Stimulated activated CD8-positive, alpha-beta memory T cell treated with anti-CD3 and anti-CD28 coated beads, Interleukin-7, amount 100 ng/mL, for 48 hours (primary cell): ENCODE measurements around the gene B3GNT7.
"Not testable (repeated sequence)": the region's sequence is repeated elsewhere in the genome, so short reads cannot be mapped to it uniquely, and the experiment has no call there.

Experiments used
- DNase-seq, 2 donors: peaks; one replicate each; pipeline ENCODE4 v3.0.0-alpha.2; 2020; ENCODE audit warnings: low read depth in 1 of 2; ENCODE audit errors: extremely low read depth in 1 of 2

The B3GNT7 gene

GRCh38 chr2:231395188-231396057, at the start of gene B3GNT7:
TSS of gene B3GNT7 (plus strand) at chr2:231395710. CDS start at chr2:231395804, 94 bp downstream.
- DNase-seq = no peak

GRCh38 chr2:231347081-231347480, 48.4 kb upstream of the B3GNT7 start:
- no peak for DNase-seq

- DNase-seq = no peak
Measured at GRCh38 chr2:231347638-231348037, 47.9 kb upstream of the B3GNT7 start.

GRCh38 chr2:231348173-231348572, 47.3 kb upstream of the B3GNT7 start:
- DNase-seq = no peak

GRCh38 chr2:231348704-231349373, 46.7 kb upstream of the B3GNT7 start:
- no peak for DNase-seq

- DNase-seq = not testable (repeated sequence)
Measured at GRCh38 chr2:231349374-231349735, 46.2 kb upstream of the B3GNT7 start.

GRCh38 chr2:231351648-231352047, 43.9 kb upstream of the B3GNT7 start:
- no peak for DNase-seq

GRCh38 chr2:231353469-231353868, 42.0 kb upstream of the B3GNT7 start:
- no peak for DNase-seq

- DNase-seq = no peak
Measured at GRCh38 chr2:231355508-231356465, 39.7 kb upstream of the B3GNT7 start.

GRCh38 chr2:231356466-231356844, 39.1 kb upstream of the B3GNT7 start:
- no peak for DNase-seq

GRCh38 chr2:231357048-231357447, 38.5 kb upstream of the B3GNT7 start:
- DNase-seq = no peak

GRCh38 chr2:231357931-231358330, 37.6 kb upstream of the B3GNT7 start:
- no peak for DNase-seq

GRCh38 chr2:231359441-231359840, 36.1 kb upstream of the B3GNT7 start:
- DNase-seq = no peak

GRCh38 chr2:231359948-231360347, 35.6 kb upstream of the B3GNT7 start:
- DNase-seq = no peak

GRCh38 chr2:231360401-231360800, 35.1 kb upstream of the B3GNT7 start:
- no peak for DNase-seq

GRCh38 chr2:231360881-231361371, 34.6 kb upstream of the B3GNT7 start:
- no peak for DNase-seq

- DNase-seq = no peak
Measured at GRCh38 chr2:231361701-231362554, 33.6 kb upstream of the B3GNT7 start.

GRCh38 chr2:231362555-231363184, 32.8 kb upstream of the B3GNT7 start:
- no peak for DNase-seq

GRCh38 chr2:231364061-231364460, 31.4 kb upstream of the B3GNT7 start:
- DNase-seq = no peak
